ENCODE measurements around the gene ADAMTS8.
"Not testable (repeated sequence)": the region's sequence is repeated elsewhere in the genome, so short reads cannot be mapped to it uniquely, and the experiment has no call there.

The ADAMTS8 gene

DNA sequence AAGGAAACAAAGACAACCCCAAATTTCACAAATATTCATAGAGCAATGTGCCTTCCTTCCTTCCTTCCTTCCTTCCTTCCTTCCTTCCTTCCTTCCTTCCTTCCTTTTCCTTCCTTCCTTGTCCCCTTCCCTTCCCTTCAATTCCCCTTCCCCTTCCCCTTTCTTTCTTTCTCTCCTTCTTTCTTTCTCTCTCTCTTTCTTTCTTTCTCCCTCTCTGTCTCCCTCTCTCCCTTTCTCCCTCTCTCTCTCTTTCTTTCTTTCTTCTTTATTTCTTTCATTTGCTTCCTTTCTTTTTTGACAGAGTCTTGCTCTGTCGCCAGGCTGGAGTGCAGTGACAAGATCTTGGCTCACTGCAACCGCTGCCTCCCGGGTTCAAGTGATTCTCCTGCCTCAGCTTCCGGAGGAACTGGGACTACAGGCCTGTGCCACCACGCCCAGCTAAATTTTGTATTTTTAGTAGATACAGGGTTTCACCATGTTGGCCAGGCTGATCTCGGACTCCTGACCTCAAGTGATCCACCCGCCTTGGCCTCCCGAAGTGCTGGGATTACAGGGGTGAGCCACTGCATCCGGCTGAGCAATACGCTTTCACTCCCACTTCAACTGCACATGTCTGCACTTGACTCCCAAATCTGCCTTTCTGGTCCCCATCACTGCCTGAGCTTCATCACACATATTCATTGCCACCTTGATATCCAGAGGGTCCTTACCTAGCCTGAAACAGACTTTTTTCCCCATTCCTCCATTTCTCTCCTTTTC lies 10.2 kb upstream of the ADAMTS8 start:
- DNase-seq (ENCODE audit: low spot score), result not testable (repeated sequence)

DNA sequence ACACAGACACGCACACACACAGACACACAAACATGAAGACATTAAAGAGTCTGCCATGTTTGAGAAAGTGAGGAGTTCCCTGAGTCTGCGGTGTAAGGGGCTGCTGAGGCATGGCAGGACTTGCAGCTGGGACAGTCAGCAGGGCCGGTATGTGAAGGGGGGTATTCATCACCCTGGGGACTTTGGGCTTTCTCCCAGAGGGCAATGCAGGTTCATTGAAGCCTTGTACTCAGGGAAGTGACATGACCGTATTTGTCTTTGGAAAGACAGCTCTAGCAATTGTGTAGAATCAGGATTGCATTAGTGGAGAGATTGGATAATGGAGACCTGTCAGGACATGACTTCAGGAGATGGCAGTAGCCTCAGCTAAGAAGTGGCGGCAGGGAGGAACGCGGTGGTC lies 9.4 kb upstream of the ADAMTS8 start:
- no peak for DNase-seq (ENCODE audit: low spot score)

GRCh38 chr11:130436171-130436570 lies 7.8 kb upstream of the ADAMTS8 start:
- DNase-seq (ENCODE audit: low spot score), result no peak

GRCh38 chr11:130435671-130436070 lies 7.3 kb upstream of the ADAMTS8 start:
- peak; percentile 69 for DNase-seq (ENCODE audit: low spot score)

DNA sequence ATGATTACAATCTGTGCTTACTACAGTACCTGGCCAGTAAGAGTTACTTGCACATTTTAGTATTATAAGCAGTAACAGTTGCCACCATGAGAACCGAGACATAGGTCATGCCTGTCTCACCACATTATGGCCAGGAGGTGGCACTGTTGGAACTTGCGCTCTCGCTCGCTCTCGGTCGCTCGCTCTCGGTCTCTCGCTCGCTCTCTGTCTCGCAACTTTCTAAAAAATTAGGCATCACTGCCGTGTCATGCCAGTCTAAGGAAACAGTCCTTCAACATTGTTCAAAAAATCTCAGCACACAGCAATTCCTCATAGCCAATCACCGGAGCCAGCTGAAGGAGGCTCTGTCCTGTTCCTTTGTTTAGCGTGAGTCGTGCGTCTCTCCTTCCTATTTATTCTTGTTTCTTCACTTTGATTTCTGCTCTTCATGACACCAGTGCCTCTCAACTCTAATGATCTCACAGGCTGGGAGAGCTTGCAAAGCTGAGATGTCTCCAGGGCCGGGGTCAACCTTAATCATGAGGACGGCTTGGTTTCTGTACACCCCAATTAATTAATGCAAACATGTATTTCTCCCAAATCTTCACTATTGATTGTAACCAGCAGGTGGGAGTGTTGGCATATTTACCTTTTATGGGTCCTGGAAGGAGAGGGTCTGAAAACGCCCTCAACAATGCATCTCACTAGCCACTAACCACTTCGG lies 6.3 kb upstream of the ADAMTS8 start:
- peak; percentile 81 for DNase-seq (ENCODE audit: low spot score)

- DNase-seq (ENCODE audit: low spot score), result no peak
Observed at GRCh38 chr11:130433357-130433756, 4.9 kb upstream of the ADAMTS8 start.

DNA sequence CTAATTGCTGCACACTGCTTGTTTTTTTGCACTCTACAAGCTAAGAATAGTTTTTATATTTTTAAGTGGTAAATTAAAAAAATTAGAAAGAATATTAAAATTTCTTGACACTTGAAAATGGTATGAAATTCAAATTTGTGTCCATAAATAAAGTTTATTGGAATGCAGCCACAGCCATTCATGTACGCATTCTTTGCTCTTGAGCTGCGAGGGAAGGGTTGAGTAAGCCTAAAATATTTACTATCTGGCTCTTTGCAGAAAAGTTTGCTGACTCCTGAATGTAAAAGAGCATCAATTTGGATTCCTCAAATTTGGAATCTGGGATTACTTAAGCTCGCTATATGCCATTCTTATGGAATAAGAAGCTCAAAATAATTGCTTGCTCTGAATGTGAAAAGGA lies 3.4 kb upstream of the ADAMTS8 start:
- no peak for DNase-seq (ENCODE audit: low spot score)

- DNase-seq (ENCODE audit: low spot score), result peak; percentile 64
Observed at GRCh38 chr11:130431331-130431773, 2.9 kb upstream of the ADAMTS8 start.

GRCh38 chr11:130429983-130430382 lies 1.6 kb upstream of the ADAMTS8 start:
- DNase-seq (ENCODE audit: low spot score), result no peak

DNA sequence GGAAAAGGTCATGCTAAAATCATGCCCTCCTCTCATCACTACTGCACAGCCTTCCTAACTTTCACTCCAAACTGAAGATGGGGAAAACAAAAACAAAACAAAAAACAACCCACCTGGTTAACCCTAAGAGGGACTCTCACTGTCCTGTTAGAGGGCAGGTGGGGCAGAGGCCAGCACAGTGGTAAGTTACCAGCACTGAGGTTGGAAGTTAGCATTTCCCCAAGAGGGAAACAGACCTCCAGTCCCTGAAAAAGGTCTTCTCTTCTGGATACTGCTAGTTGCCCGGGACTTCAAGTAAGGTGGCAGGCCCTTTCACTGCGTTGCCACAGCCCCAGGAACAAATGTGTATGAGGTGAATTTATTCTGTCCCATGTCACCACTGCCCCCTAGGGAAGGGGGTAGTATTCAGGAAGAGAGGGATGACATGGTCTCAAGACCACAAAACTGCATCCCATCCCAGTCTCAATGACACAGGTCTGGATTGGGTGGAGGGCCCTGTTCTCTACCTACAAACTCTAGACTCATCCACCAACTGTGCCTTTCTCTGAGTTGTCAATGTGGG lies 792 bp upstream of the ADAMTS8 start:
- DNase-seq (ENCODE audit: low spot score), result no peak

GRCh38 chr11:130427581-130428315 lies 661 bp downstream of the ADAMTS8 start:
- DNase-seq (ENCODE audit: low spot score), result peak; percentile 22

- no peak for DNase-seq (ENCODE audit: low spot score)
Observed at GRCh38 chr11:130426837-130427341, 1.5 kb downstream of the ADAMTS8 start.

GRCh38 chr11:130426223-130426836 lies 2.1 kb downstream of the ADAMTS8 start:
- DNase-seq (ENCODE audit: low spot score), result no peak

- DNase-seq (ENCODE audit: low spot score), result no peak
Observed at GRCh38 chr11:130425156-130425555, 3.3 kb downstream of the ADAMTS8 start.

- no peak for DNase-seq (ENCODE audit: low spot score)
Observed at GRCh38 chr11:130424613-130425140, 3.7 kb downstream of the ADAMTS8 start.

DNA sequence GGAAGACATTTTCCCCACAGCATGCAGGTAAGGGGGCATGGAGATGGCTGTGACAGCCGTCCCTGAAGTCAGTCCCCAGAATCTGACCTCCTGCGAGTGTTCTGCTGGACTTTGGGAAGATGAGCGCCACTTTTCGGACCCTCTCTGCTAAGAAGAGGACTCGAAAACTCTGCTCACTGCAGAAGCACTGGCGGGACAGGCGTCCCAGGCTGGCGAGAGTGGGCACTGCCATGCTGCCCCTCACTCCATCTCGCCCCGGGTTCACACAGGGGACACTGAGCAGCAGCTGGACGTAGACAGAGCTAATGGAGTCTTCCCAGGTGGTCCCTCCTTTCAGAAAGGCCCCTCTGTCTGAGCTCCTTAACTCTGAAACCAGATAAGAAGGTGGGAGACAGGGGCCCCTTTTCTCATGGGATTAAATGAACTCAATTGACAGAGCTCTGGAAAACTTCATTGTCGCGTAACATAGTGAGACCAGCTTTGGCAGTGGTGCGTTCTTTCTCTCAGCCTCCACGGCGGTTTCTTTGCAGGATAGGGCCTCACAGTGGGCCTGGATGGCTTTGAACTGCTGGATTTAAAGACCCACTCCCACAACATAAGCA lies 4.8 kb downstream of the ADAMTS8 start:
- no peak for DNase-seq (ENCODE audit: low spot score)

DNA sequence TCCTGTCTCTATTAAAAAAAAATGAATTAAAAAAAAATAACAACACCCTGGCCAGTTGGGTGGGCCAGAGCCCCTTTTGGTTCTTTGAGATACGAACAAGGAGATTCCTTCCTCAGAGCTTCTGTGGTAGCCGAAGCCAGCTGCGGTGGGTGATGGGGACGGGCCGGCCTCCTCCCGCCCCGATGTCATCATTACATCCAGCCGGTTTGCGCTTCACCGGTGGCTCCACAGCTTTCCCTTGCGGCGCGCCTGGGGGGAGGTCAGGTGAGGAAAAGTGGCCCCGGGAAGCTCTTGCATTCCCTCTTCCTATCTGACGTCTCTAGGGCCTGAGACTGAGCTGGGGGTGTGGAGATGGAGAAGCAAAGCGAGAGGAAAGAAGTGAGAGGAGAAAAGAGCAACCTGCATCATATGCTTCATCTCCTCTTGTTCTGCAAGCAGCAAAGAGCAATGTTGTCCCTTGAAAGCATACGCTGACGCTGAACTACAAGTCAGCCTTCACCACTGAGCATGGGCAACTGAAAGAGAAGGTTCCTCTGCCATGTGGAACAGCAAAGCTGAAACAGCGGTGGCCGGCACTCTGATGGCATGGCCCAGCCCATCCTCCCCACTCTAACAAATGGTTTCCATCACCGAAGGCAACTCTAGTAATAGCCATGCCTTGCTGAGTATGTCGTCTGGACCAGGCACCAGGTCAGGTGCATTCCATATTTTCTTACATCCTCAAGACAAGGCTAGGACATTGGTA lies 6.0 kb downstream of the ADAMTS8 start:
- no peak for DNase-seq (ENCODE audit: low spot score)

DNA sequence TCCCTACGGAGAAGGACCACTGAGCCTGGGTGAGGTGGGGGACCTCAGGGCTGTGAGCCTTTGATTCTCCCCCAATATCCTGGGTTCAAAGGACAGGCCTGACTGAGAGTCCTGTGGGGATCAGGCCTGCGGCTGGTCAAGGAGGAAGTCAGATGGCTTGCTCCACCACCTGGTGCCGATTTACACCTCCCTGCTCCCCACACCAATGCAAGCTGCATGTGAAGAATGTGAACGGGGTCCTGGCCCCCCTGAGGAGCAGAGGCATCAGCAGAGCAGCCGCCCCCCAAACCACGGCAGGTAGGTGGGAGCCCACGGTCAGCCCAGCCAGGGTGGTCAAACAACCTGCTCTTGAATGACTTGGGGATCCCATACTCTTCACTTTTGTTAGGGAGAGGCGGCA lies 6.7 kb downstream of the ADAMTS8 start:
- DNase-seq (ENCODE audit: low spot score), result no peak

DNA sequence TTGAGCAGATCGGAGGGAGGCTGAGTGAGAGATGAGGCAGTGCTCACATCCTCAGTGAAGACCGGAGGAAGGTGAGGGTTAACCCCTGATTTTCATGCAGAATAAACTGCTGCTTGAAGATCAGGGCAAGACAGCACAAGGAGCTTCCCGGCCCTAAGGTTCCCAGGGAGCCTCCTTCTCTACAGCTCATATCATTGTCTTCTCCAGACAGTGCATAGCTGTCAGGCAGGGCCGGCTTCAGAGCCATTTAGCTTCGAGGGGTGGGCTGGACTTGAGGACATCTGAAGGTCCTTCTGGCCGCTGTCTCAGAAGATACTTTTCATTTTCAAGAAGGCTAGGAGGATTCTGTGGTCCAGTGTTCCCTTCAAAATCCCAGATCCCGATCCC lies 7.2 kb downstream of the ADAMTS8 start:
- no peak for DNase-seq (ENCODE audit: low spot score)

GRCh38 chr11:130420478-130421198 lies 7.8 kb downstream of the ADAMTS8 start:
- DNase-seq (ENCODE audit: low spot score), result no peak
